ENCODE measurements around the gene CDIP1. TPM values are rescaled to one million over a fixed set of nuclear protein-coding genes. Genes with fewer than 3 reads are reported as not detected.
A peak's percentile ranks its signal among the peaks of the same experiment; 100 is the strongest.

CDIP1 gene
- total RNA-seq, 3 donors from 2014 or later: 33.2 to 41.6 (median 39.7) TPM

DNA sequence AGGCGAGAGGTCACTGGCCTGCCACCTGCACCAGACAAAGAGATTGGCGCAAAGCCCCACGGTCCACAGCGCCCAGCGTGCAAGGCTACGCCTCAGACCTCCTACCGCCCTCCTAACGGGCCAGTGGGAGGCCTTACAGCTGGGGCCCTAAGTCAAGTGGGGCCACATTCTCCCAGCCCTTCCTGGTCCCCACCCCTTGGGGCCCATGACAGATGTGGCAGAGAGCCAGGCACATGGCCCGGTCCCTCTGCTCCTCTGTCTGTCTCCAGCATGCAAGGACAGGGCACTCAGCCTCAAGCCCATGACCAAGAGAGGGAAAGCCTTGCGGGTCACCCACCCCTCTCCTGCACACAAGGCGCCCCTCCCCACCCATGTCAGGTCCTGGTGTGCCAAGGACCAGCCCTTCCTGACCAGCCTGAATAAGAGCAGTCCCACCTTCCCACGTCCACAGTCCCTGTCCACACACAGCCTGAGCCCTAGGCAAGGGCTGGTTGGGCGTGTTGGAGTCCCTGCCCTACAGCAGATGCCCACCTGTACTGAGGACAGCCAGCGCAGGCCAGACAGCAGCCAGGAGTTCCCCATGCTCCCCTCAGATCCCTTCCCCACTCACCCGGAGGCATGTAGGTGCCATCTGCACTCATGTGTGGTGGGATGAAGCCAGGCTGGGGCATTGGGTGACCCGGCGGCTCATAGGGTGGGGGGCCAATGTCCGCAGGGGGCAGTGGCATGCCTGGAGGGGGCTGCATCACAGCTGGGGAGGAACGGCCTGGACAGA is 25.3 kb downstream of the CDIP1 start:
- Mint-ChIP-seq H3K27me3 (ENCODE audit: low read depth) (no peaks in the 10 kb centered on the region), H3K4me3 (no peak overlapping the region), H3K9me3 (no peaks in the 10 kb centered on the region), H3K4me1 (ENCODE audit: low read depth) (peaks cover 53% of the 10 kb centered on the region), H3K36me3 (ENCODE audit: insufficient read depth) (peaks cover 29% of the 10 kb centered on the region)
- ATAC-seq: no peak
- DNase-seq: no peak

DNA sequence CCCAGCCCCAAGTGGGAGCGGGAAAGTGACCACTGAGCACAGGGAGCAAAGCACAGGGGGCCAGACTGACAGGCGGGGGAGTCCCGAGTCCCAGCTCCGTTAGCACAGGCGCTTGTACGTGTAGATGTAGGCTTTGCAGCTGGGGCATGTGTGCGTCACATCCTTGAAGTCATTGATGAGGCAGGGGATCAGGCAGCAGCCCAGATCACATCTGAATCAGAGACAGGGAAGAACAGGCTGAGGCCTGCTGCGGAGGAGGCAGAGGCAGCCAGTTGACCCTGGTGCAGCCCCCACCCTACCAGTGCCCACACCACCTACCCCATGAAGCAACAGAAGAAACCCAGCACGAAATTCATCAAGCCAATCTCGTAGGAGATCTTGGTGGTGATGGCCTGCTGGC is 26.1 kb downstream of the CDIP1 start:
- Mint-ChIP-seq H3K9me3 (no peaks in the 10 kb centered on the region), H3K4me1 (ENCODE audit: low read depth) (peaks cover 57% of the 10 kb centered on the region), H3K27me3 (ENCODE audit: low read depth) (no peaks in the 10 kb centered on the region), H3K36me3 (ENCODE audit: insufficient read depth) (peaks cover 37% of the 10 kb centered on the region), H3K4me3 (no peak overlapping the region)
- ATAC-seq (no peak), DNase-seq (no peak)

DNA sequence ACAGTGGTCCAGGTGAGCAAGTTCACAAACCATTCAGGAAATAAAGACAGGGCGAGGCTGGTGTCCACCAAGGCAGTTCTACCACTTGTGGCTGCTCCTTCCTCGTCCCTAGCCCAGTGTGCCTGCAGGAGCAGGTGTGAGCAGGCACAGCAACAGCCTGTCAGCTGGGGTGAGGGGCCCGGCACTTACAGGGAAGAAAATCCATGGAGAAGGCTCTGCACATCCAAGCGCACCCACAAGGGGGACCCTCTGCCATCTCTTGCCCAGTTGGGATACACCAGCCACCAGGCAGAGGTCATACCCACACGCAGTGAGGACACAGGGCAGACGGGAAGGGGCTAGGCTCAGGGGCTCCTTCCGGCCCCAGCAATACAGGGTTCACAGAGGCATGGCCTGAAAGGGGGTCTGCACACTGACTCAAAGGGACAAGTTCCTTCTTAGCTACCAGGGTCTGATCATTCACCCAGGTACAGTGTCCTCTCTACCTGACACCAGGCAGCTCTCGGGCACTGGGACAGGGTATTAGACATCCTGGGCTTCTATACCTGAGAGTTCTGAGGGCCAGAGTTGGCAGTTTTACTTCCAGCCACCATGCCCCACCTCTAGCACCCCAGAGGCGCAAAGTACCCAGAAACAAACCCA is 27.0 kb downstream of the CDIP1 start:
- ATAC-seq (no peak), DNase-seq (no peak)
- Mint-ChIP-seq H3K4me1 (ENCODE audit: low read depth) (peaks cover 57% of the 10 kb centered on the region), H3K36me3 (ENCODE audit: insufficient read depth) (peaks cover 37% of the 10 kb centered on the region), H3K27me3 (ENCODE audit: low read depth) (no peaks in the 10 kb centered on the region), H3K4me3 (no peak overlapping the region), H3K9me3 (no peaks in the 10 kb centered on the region)

DNA sequence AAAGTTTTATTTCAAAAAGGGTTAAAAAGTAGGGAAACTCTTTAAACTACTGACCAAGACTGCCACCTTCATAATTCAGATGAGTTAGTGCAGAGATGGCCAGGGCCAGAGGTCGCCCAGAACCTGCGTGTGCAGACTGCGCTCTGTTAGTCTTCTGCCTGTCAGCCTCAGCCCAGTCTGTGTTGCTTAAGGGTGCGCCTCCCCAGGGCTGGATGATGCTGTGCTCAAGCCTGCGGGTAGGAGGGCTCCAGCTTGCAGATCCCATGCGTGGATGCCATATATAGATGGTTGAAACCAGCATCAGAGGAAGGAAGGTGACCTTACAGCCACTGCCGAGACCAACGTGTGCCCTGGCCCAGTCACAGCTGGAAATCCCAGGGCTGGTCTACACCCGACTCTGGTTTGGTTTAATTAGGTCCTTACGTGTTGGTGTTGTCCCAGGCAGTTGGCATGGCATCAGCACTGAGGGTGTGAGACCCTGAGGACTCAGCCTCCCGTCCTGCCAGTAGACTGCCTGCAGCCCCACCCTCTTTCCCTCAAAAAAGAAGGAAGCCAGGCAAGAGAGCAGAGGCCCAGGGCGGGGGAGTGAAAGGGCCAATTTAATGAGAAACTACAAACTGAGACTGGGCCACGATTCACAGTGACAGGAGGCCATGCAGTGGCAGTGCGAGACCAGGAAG is 27.7 kb downstream of the CDIP1 start:
- H3K4me1 Mint-ChIP-seq (ENCODE audit: low read depth): peaks cover 57% of the 10 kb centered on the region
- no peaks in the 10 kb centered on the region for H3K27me3 Mint-ChIP-seq (ENCODE audit: low read depth)
- DNase-seq (no peak), ATAC-seq (no peak)
- no peak overlapping the region for H3K4me3 Mint-ChIP-seq
- peaks cover 37% of the 10 kb centered on the region for H3K36me3 Mint-ChIP-seq (ENCODE audit: insufficient read depth)
- H3K9me3 Mint-ChIP-seq: no peaks in the 10 kb centered on the region

DNA sequence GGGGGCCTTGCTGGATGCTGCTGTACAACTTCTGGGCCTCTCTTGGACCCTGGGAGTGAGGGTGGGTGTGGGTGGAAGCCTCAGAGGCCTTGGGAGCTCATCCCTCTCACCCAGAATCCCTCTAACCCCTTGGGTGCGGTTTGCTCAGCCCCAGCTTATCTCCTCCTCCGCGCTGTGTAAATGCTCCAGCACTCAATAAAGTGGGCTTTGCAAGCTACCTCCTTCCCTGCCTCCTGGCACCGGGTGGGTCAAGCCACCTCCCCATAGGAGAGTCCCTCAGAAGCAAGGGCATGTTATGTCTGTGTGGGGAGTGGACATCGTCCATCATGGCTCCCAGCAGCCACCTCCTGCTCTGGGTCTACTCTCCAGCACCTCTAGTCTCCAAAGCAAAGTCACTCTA is 28.4 kb downstream of the CDIP1 start:
- no peak overlapping the region for H3K4me3 Mint-ChIP-seq
- ATAC-seq (no peak), DNase-seq (no peak)
- peaks cover 57% of the 10 kb centered on the region for H3K4me1 Mint-ChIP-seq (ENCODE audit: low read depth)
- peaks cover 35% of the 10 kb centered on the region for H3K36me3 Mint-ChIP-seq (ENCODE audit: insufficient read depth)
- no peaks in the 10 kb centered on the region for H3K27me3 Mint-ChIP-seq (ENCODE audit: low read depth)
- no peaks in the 10 kb centered on the region for H3K9me3 Mint-ChIP-seq

DNA sequence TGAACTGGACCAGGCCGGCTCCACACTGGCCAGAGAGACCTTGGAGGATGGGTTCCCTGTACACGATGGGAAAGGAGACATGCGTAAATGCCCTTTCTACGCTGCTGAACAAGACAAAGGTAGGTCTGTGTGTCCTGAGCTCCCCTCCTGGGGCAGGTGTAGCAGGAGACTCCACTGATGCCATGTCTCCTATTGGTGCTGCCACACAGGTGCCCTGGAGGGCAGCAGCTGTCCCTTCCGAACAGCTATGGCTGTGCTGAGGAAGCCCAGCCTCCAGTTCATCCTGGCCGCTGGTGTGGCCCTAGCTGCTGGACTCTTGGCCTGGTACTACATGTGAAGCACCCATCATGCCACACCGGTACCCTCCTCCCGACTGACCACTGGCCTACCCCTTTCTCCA is 29.2 kb downstream of the CDIP1 start:
- H3K4me3 Mint-ChIP-seq: no peak overlapping the region
- H3K4me1 Mint-ChIP-seq (ENCODE audit: low read depth): peaks cover 56% of the 10 kb centered on the region
- ATAC-seq: no peak
- H3K27me3 Mint-ChIP-seq (ENCODE audit: low read depth): no peaks in the 10 kb centered on the region
- no peak for DNase-seq
- no peaks in the 10 kb centered on the region for H3K9me3 Mint-ChIP-seq
- peaks cover 35% of the 10 kb centered on the region for H3K36me3 Mint-ChIP-seq (ENCODE audit: insufficient read depth)

DNA sequence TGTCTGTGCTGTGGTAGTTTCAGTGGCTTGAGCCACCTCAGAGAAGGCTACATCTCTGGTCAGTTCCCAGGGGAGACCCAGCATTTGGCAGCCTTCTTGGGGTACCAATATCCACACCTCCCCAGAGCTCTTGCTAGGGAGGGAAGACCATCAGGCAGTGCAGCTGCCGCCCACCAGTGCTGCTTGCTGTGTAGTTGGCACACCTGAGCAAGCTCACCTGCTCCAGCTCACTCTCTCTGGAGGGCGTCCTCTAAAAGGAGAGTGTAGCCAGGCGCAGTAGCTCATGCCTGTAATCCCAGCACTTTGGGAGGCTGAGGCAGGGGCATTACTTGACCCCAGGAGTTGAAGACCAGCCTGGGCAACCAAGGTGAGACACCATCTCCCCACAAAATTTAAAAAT is 29.8 kb downstream of the CDIP1 start:
- Mint-ChIP-seq H3K4me3 (no peak overlapping the region), H3K4me1 (ENCODE audit: low read depth) (peaks cover 54% of the 10 kb centered on the region), H3K27me3 (ENCODE audit: low read depth) (no peaks in the 10 kb centered on the region)

DNA sequence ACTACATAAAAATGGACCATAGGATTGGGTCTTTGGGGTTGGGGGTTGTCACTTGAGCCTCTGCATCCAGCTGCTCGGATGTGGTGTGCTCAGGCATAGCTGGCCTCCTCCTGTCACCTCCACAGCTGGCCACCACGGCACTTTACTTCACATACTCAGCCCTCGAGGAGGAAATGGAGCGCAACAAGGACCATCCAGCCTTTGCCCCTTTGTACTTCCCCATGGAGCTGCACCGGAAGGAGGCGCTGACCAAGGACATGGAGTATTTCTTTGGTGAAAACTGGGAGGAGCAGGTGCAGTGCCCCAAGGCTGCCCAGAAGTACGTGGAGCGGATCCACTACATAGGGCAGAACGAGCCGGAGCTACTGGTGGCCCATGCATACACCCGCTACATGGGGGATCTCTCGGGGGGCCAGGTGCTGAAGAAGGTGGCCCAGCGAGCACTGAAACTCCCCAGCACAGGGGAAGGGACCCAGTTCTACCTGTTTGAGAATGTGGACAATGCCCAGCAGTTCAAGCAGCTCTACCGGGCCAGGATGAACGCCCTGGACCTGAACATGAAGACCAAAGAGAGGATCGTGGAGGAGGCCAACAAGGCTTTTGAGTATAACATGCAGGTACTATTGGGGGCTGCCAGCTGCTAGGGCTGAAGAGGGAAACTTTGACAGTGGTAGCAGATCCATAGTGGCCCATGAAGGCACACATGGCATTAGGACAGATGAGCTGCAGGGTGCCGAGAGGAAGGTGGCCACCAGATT is 30.8 kb downstream of the CDIP1 start:
- Mint-ChIP-seq H3K9me3 (no peaks in the 10 kb centered on the region), H3K4me3 (no peak overlapping the region), H3K27me3 (ENCODE audit: low read depth) (no peaks in the 10 kb centered on the region), H3K36me3 (ENCODE audit: insufficient read depth) (peaks cover 31% of the 10 kb centered on the region), H3K4me1 (ENCODE audit: low read depth) (peaks cover 58% of the 10 kb centered on the region)
- DNase-seq (no peak), ATAC-seq (no peak)

More for the DNA sequence above, 29.8 kb downstream of the CDIP1 start:
- no peak for DNase-seq
- Mint-ChIP-seq H3K36me3 (ENCODE audit: insufficient read depth) (peaks cover 35% of the 10 kb centered on the region), H3K9me3 (no peaks in the 10 kb centered on the region)
- ATAC-seq: no peak

DNA sequence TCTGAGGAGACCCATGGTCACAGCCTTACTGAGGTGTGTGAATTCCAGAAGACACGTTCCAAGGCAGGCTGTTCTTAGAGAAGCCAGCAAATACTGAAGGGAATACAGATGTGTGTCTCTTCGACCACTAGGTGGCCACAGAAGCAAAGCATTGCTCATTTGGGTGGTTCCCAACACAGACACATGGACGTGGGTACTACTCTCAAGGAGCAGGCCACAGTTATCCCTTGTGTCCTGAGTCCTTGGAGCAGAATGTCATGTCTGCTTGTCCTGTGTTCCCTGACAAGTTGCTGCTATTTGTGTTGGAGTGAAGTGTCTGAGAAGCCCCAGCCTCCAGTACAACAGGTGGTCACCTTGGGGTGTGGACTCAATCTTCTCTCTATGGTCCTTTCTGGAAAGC is 32.1 kb downstream of the CDIP1 start:
- no peaks in the 10 kb centered on the region for H3K27me3 Mint-ChIP-seq (ENCODE audit: low read depth)
- H3K9me3 Mint-ChIP-seq: no peaks in the 10 kb centered on the region
- peak; percentile 56 for DNase-seq
- peaks cover 62% of the 10 kb centered on the region for H3K4me1 Mint-ChIP-seq (ENCODE audit: low read depth)
- ATAC-seq: peak; percentile 79 to 83
- peaks cover 22% of the 10 kb centered on the region for H3K36me3 Mint-ChIP-seq (ENCODE audit: insufficient read depth)
- H3K4me3 Mint-ChIP-seq: peak overlapping the region; percentile 35

DNA sequence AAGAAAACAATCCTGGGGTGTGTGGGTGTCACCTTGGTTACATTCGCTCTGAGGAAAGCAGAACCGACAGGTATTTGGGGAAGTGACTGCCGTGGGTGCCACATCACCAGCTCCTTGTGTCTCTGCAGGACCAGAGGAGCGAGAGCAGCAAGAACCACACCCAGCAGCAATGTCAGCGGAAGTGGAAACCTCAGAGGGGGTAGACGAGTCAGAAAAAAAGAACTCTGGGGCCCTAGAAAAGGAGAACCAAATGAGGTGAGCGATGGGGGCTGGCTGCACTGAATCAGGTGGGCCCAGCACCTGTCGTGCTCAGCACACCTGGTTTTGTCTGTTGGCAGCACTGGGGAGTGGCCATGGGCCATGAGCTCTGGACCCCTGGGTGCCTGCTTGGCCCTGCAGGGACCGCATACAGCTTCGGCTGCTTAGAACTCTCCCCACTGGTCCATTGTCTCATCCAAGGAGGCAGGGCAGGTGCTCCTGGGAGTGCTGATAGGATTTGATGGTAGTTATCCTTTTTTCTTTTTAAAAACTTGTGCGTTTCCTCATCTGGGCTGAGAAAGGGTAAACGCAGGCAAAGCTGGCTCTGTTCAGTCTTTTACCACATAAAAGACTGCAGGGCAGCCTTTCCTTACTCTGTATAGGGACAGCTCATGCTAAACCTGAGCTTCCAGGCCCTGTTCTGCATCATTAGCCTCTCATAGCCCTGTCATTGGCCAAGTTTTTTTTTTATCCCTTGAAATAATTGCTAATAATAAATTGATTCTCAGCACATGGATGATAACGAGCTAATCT is 33.0 kb downstream of the CDIP1 start:
- Mint-ChIP-seq H3K4me3 (peak overlapping the region; percentile 27), H3K36me3 (ENCODE audit: insufficient read depth) (peaks cover 14% of the 10 kb centered on the region), H3K4me1 (ENCODE audit: low read depth) (peaks cover 64% of the 10 kb centered on the region), H3K9me3 (no peaks in the 10 kb centered on the region), H3K27me3 (ENCODE audit: low read depth) (no peaks in the 10 kb centered on the region)
- DNase-seq (peak; percentile 65), ATAC-seq (peak; percentile 84 to 87)

DNA sequence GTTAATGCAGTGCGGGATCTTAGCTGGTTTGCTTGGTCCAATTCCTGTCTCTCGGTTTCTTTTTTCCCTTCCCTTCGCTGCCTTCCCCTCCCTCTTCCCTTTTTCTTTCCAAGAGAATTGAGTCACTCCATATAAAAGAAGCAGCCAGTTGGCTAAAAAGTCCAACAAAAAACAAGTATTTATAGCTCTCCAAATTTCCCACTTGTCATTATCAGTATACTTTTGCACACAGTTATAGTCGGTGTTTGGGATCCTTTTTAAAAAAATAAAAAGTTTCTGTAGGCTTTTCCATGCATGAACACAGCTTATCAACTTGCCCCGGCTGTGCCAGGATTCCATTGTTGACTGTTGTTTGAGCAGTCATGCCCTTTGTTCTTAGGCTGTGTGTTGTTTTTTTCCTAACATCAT is 37.5 kb downstream of the CDIP1 start:
- Mint-ChIP-seq H3K4me1 (ENCODE audit: low read depth) (peaks cover 87% of the 10 kb centered on the region), H3K9me3 (no peaks in the 10 kb centered on the region), H3K27me3 (ENCODE audit: low read depth) (no peaks in the 10 kb centered on the region), H3K36me3 (ENCODE audit: insufficient read depth) (peaks cover 4% of the 10 kb centered on the region), H3K4me3 (no peak overlapping the region)
- no peak for ATAC-seq
- DNase-seq: no peak

DNA sequence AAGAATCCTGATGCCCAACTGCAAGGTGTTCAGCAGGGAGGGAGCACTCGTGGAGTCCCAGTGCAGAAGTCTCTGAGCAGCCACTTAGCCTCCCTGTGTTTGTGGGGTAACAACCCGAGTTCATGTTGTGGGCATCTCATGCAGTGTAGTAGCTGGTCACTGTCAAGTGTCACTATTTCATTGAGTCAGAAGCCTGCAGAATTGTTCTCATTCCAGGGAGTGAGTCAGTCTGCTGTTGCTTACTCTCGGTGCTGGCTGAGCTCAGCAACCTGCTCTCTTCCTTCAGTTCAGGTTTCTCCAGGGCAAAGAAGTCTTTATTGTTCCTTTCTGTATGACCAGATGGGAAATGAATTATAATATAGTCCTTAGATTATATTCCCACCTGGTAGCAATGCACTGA is 38.3 kb downstream of the CDIP1 start:
- Mint-ChIP-seq H3K27me3 (ENCODE audit: low read depth) (no peaks in the 10 kb centered on the region), H3K36me3 (ENCODE audit: insufficient read depth) (peaks cover 4% of the 10 kb centered on the region), H3K4me1 (ENCODE audit: low read depth) (peaks cover 87% of the 10 kb centered on the region), H3K9me3 (no peaks in the 10 kb centered on the region), H3K4me3 (no peak overlapping the region)
- DNase-seq (no peak), ATAC-seq (peak; percentile 83 to 87)

DNA sequence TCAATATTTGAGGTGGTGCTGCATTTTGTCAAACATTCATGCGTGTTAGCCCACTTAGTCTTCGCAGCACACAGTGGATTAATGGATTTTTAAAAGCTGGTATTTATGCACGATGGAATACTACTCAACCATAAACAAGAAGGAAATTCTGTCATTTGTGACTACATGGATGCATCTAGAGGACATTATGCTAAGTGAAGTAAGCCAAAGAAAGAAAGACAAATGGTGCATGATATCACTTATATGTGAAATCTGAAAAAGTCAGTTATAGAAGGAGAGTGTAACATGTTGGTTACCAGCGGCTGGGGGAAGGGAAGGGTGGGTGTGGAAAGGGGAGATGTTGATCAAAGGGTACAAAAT is 39.4 kb downstream of the CDIP1 start:
- ATAC-seq (no peak), DNase-seq (no peak)
- no peak overlapping the region for H3K4me3 Mint-ChIP-seq
- H3K4me1 Mint-ChIP-seq (ENCODE audit: low read depth): peaks cover 91% of the 10 kb centered on the region
- peaks cover 4% of the 10 kb centered on the region for H3K36me3 Mint-ChIP-seq (ENCODE audit: insufficient read depth)
- no peaks in the 10 kb centered on the region for H3K27me3 Mint-ChIP-seq (ENCODE audit: low read depth)
- no peaks in the 10 kb centered on the region for H3K9me3 Mint-ChIP-seq
